ENCODE results near the gene SNTG2.
"Not testable (repeated sequence)": the region's sequence is repeated elsewhere in the genome, so short reads cannot be mapped to it uniquely, and the experiment has no call there.

Gene SNTG2

GRCh38 chr2:950080-950966 lies at the start of gene SNTG2:
Gene SNTG2 (plus strand): TSS chr2:950849. CDS start chr2:950997, 148 bp downstream.
- no peak for DNase-seq

DNA sequence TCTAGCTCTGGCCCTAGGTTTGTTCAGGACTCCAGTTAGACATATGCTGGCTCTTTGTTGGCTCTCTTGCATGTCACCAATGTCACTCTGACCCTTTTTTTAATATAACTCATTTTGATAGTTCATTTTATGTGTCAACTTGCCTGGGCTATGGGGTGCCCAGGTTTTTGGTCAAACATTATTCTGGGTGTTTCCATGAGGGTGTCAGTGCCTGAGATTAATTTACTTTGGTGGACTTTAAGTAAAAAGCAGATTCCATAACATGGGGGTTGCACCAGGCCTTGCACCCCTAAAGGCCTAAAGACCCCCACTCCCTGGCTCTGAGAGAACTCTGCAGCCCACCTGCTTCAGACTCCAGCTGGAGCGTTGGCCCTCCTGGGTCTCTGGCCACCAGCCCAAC lies 48.1 kb upstream of the SNTG2 start:
- DNase-seq = no peak

- DNase-seq = no peak
These were observed 47.3 kb upstream of the SNTG2 start for GRCh38 chr2:903223-903900.

GRCh38 chr2:904246-905024 lies 46.2 kb upstream of the SNTG2 start:
- DNase-seq = no peak

GRCh38 chr2:905091-905832 lies 45.4 kb upstream of the SNTG2 start:
- no peak for DNase-seq

GRCh38 chr2:905833-906140 lies 44.9 kb upstream of the SNTG2 start:
- no peak for DNase-seq

DNA sequence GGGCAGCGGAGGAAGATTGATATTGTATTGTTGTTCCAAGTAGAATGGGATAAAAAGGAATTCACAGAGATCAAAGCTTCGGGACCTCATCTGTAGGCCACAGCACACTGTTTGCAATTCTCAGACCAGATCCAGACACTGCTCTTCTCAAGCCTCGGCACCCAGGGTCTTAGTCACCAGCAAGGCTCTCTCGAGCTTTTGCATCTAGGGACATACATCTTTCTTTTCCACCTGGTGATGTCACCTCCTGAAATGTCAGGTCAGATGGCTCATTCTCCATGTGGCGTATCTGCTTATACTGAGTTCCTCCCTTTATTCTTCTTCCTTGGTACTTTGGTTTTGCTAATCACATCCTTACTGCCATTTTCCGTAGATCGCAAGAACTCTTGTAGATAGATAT lies 42.9 kb upstream of the SNTG2 start:
- no peak for DNase-seq

- DNase-seq = no peak
These were observed 42.1 kb upstream of the SNTG2 start for GRCh38 chr2:908568-908967.

GRCh38 chr2:909764-910379 lies 40.8 kb upstream of the SNTG2 start:
- DNase-seq = not testable (repeated sequence)

DNA sequence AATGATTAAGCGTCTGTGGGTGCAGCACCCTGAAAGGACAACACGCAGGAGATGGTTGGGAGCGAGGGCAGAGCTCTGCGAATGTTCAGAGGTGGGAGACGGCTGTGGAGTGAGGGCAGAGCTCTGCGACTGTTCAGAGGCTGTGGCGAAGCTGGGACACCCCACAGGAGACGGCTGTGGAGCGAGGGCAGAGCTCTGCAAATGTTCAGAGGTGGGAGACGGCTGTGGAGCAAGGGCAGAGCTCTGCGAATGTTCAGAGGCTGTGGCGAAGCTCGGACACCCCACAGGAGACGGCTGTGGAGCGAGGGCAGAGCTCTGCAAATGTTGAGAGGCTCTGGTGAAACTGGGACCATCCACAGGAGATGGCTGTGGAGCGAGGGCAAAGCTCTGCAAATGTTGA lies 40.0 kb upstream of the SNTG2 start:
- DNase-seq = no peak

- DNase-seq = no peak
These were observed 34.7 kb upstream of the SNTG2 start for GRCh38 chr2:915979-916378.

DNA sequence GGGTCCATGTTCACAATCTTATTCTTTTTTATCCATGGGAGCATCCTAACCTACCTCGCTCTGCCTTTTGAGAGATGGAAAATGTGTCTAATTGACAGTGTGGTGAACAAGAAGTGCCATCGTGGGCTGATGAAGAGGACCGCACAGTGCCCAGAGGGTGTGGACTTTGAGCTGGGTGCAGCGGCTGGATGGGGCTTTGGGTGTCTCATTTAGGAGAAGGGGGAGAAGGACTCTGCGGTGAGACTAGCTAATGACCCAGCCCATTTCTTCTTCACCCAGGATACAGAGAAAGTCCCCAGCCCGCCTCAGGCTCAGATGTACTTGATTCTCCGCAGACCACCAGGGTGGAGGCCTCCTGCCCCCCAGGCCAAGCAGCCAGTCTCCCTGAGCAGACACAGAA lies 33.7 kb upstream of the SNTG2 start:
- no peak for DNase-seq

- DNase-seq = no peak
These were observed 31.0 kb upstream of the SNTG2 start for GRCh38 chr2:919672-920071.

- no peak for DNase-seq
These were observed 30.1 kb upstream of the SNTG2 start for GRCh38 chr2:920573-920972.

DNA sequence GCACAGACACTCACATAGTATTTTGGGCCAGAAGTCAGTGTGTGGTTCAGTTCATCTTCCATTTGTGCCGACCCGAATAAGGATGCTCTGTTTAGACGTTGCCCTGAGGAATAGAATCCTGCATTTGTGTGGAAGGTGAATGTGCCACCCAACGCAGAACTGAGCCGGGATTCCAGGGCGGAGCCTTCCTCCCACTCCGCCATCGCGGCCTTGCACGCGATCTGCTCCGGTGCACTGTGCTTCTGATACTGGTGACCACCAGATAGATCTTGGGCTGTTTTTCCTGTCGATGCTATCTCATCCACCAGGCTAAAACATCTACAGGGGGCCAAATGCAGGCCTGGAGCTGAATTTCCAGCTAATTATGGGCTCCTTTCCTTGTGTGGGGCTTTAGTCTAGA lies 29.6 kb upstream of the SNTG2 start:
- no peak for DNase-seq

- no peak for DNase-seq
These were observed 28.5 kb upstream of the SNTG2 start for GRCh38 chr2:922185-922584.

GRCh38 chr2:923832-924601 lies 26.6 kb upstream of the SNTG2 start:
- DNase-seq = no peak

- no peak for DNase-seq
These were observed 25.9 kb upstream of the SNTG2 start for GRCh38 chr2:924701-925100.

DNA sequence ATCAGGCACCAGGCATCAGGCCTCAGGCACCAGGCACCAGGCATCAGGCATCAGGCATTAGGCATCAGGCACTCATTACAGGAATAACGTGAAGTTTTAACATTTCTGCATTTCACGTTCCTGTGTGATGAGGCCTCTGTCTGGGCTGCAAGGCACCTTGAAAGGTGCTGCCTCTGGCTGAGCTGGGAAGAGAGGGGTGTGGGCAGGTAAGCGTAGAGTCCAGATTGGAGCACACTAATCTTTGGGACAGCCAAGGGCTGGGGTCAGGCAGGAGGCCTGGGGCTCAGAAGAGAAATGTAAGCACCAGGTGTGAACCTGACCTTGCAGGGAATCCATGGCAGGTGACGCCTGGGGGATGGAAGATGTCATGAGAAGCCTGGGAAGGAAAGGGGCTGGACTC lies 25.3 kb upstream of the SNTG2 start:
- DNase-seq = no peak

DNA sequence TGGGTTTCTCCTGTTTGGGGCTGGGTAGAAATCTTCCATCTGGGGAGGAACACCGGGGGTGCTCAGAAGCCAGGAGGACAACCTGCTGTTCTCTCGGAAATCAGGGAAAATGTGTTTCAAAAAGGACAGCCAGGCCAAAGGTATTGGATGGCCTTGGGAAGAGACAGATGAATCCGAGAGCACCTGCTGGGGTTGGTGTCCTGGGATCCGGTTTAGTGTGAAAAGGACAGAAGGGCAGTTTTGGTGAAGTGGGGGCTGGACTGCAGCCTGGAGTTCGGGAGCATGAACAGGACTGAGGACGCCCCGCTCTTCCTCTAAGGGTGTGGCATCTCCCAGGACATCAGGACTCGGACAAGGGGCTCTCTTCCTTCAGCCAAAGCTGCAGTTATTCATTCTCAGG lies 24.9 kb upstream of the SNTG2 start:
- no peak for DNase-seq

- no peak for DNase-seq
These were observed 24.3 kb upstream of the SNTG2 start for GRCh38 chr2:926259-926793.

DNA sequence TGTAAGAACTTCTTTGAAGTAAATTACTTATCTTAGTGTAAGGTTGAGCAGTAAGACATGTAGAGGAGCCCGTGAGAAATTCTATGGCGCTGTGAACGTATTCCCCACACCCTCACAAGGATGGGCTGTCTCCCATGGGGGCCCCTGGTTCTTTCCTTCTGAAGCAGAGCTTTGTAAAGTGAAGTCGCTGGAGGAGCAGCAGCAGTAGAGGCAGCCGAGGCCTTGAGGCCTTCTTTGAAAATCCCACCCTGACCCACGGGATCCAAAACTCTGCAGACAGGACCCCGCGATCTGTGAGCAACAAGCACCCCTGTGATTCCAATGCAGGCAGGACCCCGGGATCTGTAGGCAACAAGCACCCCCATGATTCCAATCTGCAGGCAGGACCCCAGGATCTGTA lies 23.8 kb upstream of the SNTG2 start:
- DNase-seq = no peak

Measured in NCI-H1694 (cell line).